Stimulated activated CD8-positive, alpha-beta memory T cell treated with anti-CD3 and anti-CD28 coated beads, Interleukin-15, amount 100 ng/mL, for 48 hours (primary cell): ENCODE data around the gene RAPGEF1.

Source experiments
- DNase-seq, 2 donors: peaks; one replicate each; pipeline ENCODE4 v3.0.0-alpha.2; 2020; ENCODE audit warnings: low read depth in 2 of 2

Gene RAPGEF1

DNA sequence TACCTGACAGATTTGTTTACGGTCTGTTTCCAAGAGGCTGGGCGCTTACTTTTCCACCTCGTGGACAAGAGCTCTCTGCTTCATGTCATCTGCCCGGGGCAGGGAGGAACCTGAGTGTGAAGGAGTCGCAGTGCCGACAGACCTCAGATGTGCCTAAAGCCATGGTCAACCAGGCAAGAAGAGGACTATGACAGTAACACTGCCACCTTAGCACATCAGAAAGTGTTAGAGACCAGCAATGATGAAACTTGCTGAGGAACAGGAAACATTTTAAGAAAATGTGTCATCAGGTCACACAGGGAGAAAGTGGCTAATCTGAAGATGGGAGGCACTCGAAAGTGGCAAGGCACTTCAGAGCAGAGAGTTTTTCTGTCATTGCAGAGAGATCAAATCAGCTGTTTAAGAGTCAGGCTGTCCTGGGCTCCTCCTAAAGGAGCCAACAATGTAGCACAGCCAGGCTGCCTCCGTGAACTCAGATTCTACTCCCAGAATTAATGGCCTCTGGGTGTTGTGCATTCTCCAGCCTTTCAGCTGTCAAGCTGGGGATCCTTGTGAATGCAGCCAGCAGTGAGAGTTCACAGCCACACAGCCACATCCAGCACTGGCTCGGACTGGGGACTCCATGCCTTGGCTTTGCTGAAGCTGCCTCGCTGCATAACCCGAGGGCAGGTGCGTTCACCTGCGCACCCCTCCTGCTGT lies 94.6 kb downstream of the RAPGEF1 start:
- DNase-seq = no peak

DNA sequence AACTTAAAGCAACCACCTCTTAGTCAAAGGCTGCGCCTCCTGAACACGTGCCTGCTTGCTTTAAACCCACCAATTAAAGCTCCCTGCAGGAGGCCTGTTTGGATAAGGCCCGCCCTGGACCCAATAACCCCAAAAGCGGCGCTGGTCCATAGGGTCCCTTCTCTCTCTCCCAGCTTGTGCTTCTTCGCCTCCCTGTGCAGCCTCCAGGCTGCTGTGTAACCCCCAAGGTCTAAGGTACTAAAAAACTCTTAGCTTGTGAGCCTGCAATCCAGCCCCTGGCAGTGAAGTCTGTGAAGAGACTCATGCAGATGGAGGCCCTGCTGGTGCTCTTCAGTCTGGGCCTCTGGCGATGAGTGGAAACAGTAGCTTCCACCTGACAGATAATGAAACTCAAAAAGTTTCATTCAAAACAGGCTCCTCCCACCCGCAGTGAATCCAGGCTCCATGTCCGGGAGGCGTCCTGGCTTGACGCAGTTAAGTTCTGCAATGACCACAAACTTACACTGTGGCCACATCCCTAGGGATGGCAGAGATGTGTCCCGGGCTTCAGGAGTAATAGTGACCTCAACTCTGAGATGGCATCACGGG lies 97.3 kb downstream of the RAPGEF1 start:
- DNase-seq = peak in 1 of 2 donors; percentile 58

- no peak for DNase-seq
Observed at GRCh38 chr9:131641618-131642495, 98.0 kb downstream of the RAPGEF1 start.

DNA sequence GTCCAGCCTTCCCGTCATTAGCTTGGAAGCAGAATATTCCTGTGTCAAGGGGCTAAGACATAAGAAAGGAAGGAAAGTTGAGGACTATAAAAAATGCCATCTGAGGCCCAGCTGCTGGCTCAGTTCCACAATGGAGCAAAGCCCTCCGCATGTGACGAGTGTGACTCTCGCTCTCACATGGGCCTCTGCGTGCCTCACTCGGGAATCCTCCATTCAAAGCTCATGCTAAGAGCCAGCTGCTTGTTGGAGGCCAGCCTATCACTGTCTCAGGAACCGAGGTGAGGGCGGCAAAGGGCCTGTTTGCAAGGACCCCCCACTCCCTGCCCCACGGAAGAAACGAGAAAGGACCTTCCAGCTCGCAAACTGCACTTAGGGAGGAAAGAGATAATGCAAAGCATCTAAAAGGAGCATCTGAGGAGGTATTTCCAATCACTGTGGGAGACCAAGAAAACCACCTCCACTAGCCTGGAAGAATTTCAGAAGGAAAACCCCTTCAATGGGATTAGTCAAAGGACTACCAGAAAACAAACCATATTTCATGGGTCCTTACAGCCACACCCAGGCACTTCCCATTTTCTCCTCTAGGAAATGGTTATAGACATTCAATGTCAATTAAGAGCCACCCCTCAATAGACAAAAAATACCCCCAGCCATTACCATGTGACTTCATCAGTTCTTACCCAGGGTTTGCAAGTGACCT lies 99.3 kb downstream of the RAPGEF1 start:
- no peak for DNase-seq

GRCh38 chr9:131639769-131640437 lies 100.0 kb downstream of the RAPGEF1 start:
- no peak for DNase-seq

DNA sequence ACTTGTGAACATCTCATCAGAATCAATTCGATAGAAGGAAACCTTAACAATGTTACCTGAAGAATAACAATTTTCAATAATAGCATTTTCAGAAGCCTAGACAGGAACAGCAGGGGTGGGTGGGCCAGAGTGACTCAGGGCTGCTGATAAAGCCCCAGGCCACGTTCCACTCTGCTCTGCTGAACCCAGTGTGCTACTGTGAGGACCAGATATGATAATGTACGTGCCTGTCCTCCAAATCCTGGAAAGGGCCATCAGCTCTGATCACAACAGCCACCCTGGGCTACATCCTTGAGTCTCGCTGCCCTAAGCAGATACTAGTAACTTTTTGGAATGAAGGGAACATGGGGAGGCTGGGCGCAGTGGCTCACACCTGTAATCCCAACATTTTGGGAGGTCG lies 103.3 kb downstream of the RAPGEF1 start:
- DNase-seq = no peak

DNA sequence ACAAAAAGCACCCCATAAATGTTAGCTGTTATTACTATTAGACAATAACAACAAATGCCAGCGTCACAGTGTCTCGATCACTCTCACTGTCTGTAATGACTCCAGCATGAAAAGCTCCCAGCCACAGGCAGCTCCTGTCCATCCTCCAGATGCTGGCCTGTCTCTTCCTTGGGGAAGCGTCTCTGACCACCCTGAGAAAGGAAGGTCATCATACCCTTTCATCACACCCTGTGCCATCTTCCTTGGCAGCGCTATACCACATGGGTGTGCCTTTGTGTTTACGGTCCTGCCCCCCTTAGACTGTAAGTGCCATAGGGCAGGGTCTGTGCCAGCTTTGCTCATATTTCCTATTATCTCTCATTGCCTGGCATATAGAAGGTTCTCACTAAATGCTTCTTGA lies 104.0 kb downstream of the RAPGEF1 start:
- no peak for DNase-seq

GRCh38 chr9:131635285-131635684 lies 104.6 kb downstream of the RAPGEF1 start:
- peak; percentile 59 to 66 for DNase-seq

DNA sequence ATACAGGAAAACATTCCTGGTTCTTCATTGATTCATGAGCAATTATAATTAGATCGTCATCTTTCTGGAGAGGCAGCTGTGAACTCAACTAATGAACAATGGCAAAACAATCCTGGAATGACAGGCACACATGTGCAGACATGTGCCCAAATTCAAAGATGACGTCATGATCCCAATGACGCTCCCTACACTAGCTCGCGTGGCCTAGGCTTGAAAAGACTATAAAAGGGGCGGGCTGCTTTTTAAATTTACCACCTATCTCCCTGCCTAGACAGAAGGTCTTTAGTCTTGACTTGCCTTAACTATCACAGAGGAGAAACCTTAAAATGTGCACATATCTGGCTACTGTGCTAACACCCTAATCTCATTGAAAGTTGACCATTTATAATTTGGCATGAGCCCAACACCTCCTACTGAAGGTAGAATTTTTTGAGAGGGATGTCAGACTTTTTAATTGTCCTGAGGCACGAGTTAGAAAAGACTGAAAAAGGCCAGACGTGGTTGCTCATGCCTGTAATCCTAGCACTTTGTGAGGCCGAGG lies 106.3 kb downstream of the RAPGEF1 start:
- DNase-seq = no peak

- no peak for DNase-seq
Observed at GRCh38 chr9:131631306-131631705, 108.6 kb downstream of the RAPGEF1 start.

GRCh38 chr9:131630205-131630831 lies 109.6 kb downstream of the RAPGEF1 start:
- DNase-seq = no peak

DNA sequence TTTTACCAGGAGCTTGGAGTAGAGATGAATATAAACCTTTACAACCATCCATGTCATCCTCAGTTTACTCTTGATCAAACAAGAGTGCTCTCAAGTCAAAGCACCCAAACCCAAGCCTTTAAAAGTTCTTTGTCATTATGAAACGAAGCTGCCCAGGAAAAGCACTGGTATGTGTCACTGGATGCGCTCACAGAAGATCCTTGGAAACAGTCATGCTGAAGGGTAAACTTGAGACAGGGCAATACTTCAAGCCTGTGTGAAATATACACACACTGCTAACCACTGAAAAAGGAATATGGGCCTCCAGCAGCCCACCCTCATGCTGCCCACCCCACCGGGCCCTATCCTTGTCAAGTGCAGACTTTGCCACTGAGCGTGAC lies 110.1 kb downstream of the RAPGEF1 start:
- DNase-seq = no peak

GRCh38 chr9:131629226-131629500 lies 110.7 kb downstream of the RAPGEF1 start:
- no peak for DNase-seq

GRCh38 chr9:131628459-131629225 lies 111.2 kb downstream of the RAPGEF1 start:
- DNase-seq = no peak

- DNase-seq = peak; percentile 22 to 60
Observed at GRCh38 chr9:131627648-131628458, 112.0 kb downstream of the RAPGEF1 start.

GRCh38 chr9:131627326-131627647 lies 112.6 kb downstream of the RAPGEF1 start:
- no peak for DNase-seq

DNA sequence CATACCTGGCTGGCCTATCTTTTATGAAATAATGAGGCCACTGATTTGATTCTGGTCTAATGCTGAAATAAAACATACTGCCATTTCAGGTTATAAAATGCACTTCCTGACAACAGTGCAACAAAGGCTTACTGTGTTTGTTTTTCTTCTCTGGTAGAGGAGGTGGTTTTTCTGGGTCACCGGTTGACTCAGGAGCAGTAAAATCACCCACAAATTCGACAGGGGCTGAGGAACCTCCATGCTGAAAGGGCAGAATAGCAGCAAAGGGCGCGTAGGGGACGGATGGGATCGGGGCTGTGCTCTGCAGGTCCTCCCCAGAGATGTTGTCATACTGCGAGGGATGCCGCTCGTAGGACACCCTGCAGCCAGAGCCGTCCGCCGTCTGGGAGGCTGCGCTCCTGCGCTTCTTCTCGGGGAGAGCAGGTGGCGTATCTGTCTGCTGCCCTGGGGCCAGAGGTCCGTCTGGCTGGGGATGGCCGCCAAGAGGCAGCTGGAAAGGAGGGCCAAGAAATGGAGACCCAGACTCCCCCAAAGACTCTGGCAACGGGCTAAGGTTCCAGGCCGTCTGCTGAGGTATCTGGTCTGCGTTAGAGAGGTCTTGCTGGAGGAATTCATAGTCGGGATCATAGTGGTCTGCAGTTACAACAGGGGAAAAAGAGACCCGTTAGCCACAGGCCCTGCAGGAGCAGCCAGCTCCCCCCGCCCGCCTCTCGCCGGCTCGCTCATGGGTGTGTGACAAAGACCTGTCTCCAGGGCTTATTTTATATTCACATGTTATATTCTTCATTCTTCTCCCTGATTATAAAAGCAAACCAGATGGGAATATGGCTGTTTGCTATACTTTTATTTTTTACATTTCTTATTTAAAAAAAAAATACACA lies 113.8 kb downstream of the RAPGEF1 start:
- DNase-seq = no peak

DNA sequence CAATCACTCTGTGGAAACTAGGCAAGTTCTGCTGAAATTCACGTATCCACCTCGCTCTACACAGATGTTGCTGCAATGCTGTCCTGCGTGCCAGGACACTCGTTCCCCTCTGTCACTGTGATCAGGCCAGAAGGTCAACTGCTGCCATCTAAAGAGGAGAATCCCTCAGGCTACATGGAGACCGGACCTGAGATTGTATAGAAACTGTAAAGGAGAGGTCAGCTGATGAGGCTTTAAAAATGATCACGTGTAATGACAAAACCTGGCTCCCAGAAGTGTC lies 114.4 kb downstream of the RAPGEF1 start:
- no peak for DNase-seq
